ENCODE data around the gene BCKDHA.

DNA sequence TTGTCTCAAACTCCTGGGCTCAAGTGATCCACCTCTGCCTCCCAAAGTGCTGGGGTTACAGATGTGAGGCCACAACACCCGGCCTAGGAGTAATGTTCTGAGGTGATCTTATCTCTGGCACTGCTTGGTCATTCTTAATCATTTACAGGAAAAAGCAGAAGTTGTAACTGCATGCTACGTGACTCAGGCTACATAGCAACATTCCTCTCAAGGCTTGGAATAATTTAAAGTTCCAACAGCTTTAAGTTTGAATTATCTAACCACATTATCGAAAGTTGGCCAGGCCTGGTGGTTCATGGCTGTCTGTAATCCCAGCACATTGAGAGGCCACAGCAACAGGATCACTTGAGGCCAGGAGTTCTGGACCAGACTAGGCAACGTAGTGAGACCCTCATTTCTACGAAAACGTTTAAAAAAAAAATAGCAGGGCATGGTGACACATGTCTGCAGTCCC lies 29.7 kb upstream of the BCKDHA start:
- TF ChIP-seq, protein P1, sequence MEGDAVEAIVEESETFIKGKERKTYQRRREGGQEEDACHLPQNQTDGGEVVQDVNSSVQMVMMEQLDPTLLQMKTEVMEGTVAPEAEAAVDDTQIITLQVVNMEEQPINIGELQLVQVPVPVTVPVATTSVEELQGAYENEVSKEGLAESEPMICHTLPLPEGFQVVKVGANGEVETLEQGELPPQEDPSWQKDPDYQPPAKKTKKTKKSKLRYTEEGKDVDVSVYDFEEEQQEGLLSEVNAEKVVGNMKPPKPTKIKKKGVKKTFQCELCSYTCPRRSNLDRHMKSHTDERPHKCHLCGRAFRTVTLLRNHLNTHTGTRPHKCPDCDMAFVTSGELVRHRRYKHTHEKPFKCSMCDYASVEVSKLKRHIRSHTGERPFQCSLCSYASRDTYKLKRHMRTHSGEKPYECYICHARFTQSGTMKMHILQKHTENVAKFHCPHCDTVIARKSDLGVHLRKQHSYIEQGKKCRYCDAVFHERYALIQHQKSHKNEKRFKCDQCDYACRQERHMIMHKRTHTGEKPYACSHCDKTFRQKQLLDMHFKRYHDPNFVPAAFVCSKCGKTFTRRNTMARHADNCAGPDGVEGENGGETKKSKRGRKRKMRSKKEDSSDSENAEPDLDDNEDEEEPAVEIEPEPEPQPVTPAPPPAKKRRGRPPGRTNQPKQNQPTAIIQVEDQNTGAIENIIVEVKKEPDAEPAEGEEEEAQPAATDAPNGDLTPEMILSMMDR (conservative IDR thresholded peaks at IDR 0.05; ENCODE audit: low read length), result no peak
- TF ChIP-seq EZH2phosphoT487 (IDR thresholded peaks at IDR 0.05; ENCODE audit: borderline replicate concordance, low read depth, low read length), result no peak

Data from OCI-LY7 (cell line).